Measurements from ENCODE around the gene ZNF414. TPM values are rescaled to one million over a fixed set of nuclear protein-coding genes. Genes with fewer than 3 reads are reported as not detected.

Gene ZNF414
- total RNA-seq, 3 donors from 2014 or later = 7.4 to 13.5 (median 7.5) TPM

- H3K36me3 ChIP-seq = no peaks in the 10 kb centered on the region
- intact Hi-C loops (cut with DNase I; ENCODE audit: low total_unique reads) = no loop called here
- H3K27me3 ChIP-seq = no peaks in the 10 kb centered on the region
- H3K27ac ChIP-seq = peak overlapping the region in 1 of 2 donors; percentile 67
- peak; percentile 60 to 81 for DNase-seq (ENCODE audit: low spot score in 2 of 2)
- TF ChIP-seq CTCF (IDR thresholded peaks at IDR 0.05) (peak; percentile 42 to 86 (median 86)), POLR2A (IDR thresholded peaks at IDR 0.05) (no peak), POLR2AphosphoS5 (IDR thresholded peaks at IDR 0.05) (no peak)
- H3K4me1 ChIP-seq = peaks cover 0 to 2% of the 10 kb centered on the region in 2 donors
- H3K4me3 ChIP-seq = peak overlapping the region; percentile 48 to 75 (median 59)
- H3K9me3 ChIP-seq = no peaks in the 10 kb centered on the region
Observed at GRCh38 chr19:8505680-8506401, 8.1 kb downstream of the ZNF414 start.

GRCh38 chr19:8504919-8505318, 9.0 kb downstream of the ZNF414 start:
- DNase-seq (ENCODE audit: low spot score in 2 of 2) = no peak
- intact Hi-C loops (cut with DNase I; ENCODE audit: low total_unique reads) = no loop called here
- Histone ChIP-seq H3K9me3 (no peaks in the 10 kb centered on the region), H3K4me1 (peaks cover 0 to 2% of the 10 kb centered on the region in 2 donors), H3K27me3 (no peaks in the 10 kb centered on the region), H3K36me3 (no peaks in the 10 kb centered on the region), H3K27ac (no peak overlapping the region), H3K4me3 (no peak overlapping the region)
- TF ChIP-seq CTCF (IDR thresholded peaks at IDR 0.05) (no peak), POLR2A (IDR thresholded peaks at IDR 0.05) (no peak), POLR2AphosphoS5 (IDR thresholded peaks at IDR 0.05) (no peak)

- H3K4me1 ChIP-seq = peaks cover 0 to 2% of the 10 kb centered on the region in 2 donors
- H3K4me3 ChIP-seq = no peak overlapping the region
- intact Hi-C loops (cut with DNase I; ENCODE audit: low total_unique reads) = no loop called here
- TF ChIP-seq CTCF (IDR thresholded peaks at IDR 0.05) (no peak), POLR2AphosphoS5 (IDR thresholded peaks at IDR 0.05) (no peak), POLR2A (IDR thresholded peaks at IDR 0.05) (no peak)
- DNase-seq (ENCODE audit: low spot score in 2 of 2) = no peak
- no peaks in the 10 kb centered on the region for H3K27me3 ChIP-seq
- no peak overlapping the region for H3K27ac ChIP-seq
- no peaks in the 10 kb centered on the region for H3K9me3 ChIP-seq
- no peaks in the 10 kb centered on the region for H3K36me3 ChIP-seq
Observed at GRCh38 chr19:8504171-8504570, 9.8 kb downstream of the ZNF414 start.

- H3K27me3 ChIP-seq = no peaks in the 10 kb centered on the region
- peaks cover 0 to 2% of the 10 kb centered on the region in 2 donors for H3K4me1 ChIP-seq
- no peaks in the 10 kb centered on the region for H3K36me3 ChIP-seq
- H3K9me3 ChIP-seq = no peaks in the 10 kb centered on the region
- H3K4me3 ChIP-seq = no peak overlapping the region
- DNase-seq (ENCODE audit: low spot score in 2 of 2) = no peak
- TF ChIP-seq CTCF (IDR thresholded peaks at IDR 0.05) (no peak), POLR2A (IDR thresholded peaks at IDR 0.05) (no peak), POLR2AphosphoS5 (IDR thresholded peaks at IDR 0.05) (no peak)
- intact Hi-C loops (cut with DNase I; ENCODE audit: low total_unique reads) = no loop called here
- no peak overlapping the region for H3K27ac ChIP-seq
Observed at GRCh38 chr19:8503510-8503909, 10.5 kb downstream of the ZNF414 start.

GRCh38 chr19:8501981-8502380, 12.0 kb downstream of the ZNF414 start:
- H3K4me3 ChIP-seq = no peak overlapping the region
- H3K36me3 ChIP-seq = no peaks in the 10 kb centered on the region
- DNase-seq (ENCODE audit: low spot score in 2 of 2) = no peak
- H3K9me3 ChIP-seq = no peaks in the 10 kb centered on the region
- H3K4me1 ChIP-seq = peaks cover 0 to 2% of the 10 kb centered on the region in 2 donors
- intact Hi-C loops (cut with DNase I; ENCODE audit: low total_unique reads) = no loop called here
- no peaks in the 10 kb centered on the region for H3K27me3 ChIP-seq
- H3K27ac ChIP-seq = no peak overlapping the region
- no peak for TF ChIP-seq CTCF (IDR thresholded peaks at IDR 0.05)
- TF ChIP-seq POLR2AphosphoS5 (IDR thresholded peaks at IDR 0.05) = no peak
- no peak for TF ChIP-seq POLR2A (IDR thresholded peaks at IDR 0.05)
